Spleen (tissue), 11 donors: ENCODE measurements around the gene AKAP13. TPM values are rescaled to one million over a fixed set of nuclear protein-coding genes. Genes with fewer than 3 reads are reported as not detected.

ENCODE experiments used
- DNase-seq: peaks from one replicate; pipeline ENCODE4 v3.0.0-alpha.2; 2020
- H3K27ac ChIP-seq, 8 donors: fragments of 200-600 bp; sonication (generic) in 7 of 8; 1 replicate in 4 of 8; 2 replicates in 4 of 8; pipeline versions ENCODE4 v1.5.0 to v1.8.0; 2016 to 2021; ENCODE audit warnings: inconsistent platforms in 4 of 8, mild to moderate bottlenecking in 4 of 8, moderate library complexity in 1 of 8
- H3K27me3 ChIP-seq, 7 donors: fragments of 200-600 bp; sonication (generic) in 6 of 7; replicated peaks in 1 of 7; 1 replicate in 4 of 7; 2 replicates in 3 of 7; pipeline versions ENCODE4 v1.5.0 to v1.8.0; 2016 to 2021; ENCODE audit warnings: inconsistent platforms in 3 of 7, mild to moderate bottlenecking in 1 of 7
- H3K36me3 ChIP-seq, 6 donors: fragments of 200-600 bp; sonication (generic) in 5 of 6; 1 replicate in 4 of 6; 2 replicates in 2 of 6; pipeline versions ENCODE4 v1.5.0 to v1.8.0; 2016 to 2021; ENCODE audit warnings: inconsistent platforms in 2 of 6
- H3K4me1 ChIP-seq, 6 donors: fragments of 200-600 bp; sonication (generic) in 5 of 6; 1 replicate in 3 of 6; 2 replicates in 3 of 6; pipeline versions ENCODE4 v1.5.0 to v1.8.0; 2016 to 2021; ENCODE audit warnings: inconsistent platforms in 3 of 6
- H3K4me3 ChIP-seq, 8 donors: fragments of 200-600 bp; sonication (generic) in 7 of 8; 1 replicate in 4 of 8; 2 replicates in 4 of 8; pipeline versions ENCODE4 v1.5.0 to v1.8.0; 2016 to 2021; ENCODE audit warnings: inconsistent platforms in 4 of 8, mild to moderate bottlenecking in 4 of 8, moderate library complexity in 2 of 8
- H3K9me3 ChIP-seq, 8 donors: fragments of 200-600 bp; sonication (generic) in 7 of 8; 1 replicate in 4 of 8; 2 replicates in 4 of 8; pipeline versions ENCODE4 v1.5.0 to v1.8.0; 2016 to 2021; ENCODE audit warnings: inconsistent platforms in 4 of 8
- CTCF ChIP-seq, 11 experiments: fragments of 200-600 bp in 7 of 11; fragments of 450-650 bp in 4 of 11; sonication (generic) in 4 of 11; IDR thresholded peaks in 8 of 11; conservative IDR thresholded peaks in 3 of 11; 1 replicate in 7 of 11; 2 replicates in 4 of 11; pipeline versions ENCODE4 v1.4.0 to v1.8.0; 2016 to 2021; ENCODE audit warnings: antibody characterized with exemption in 11 of 11, inconsistent platforms in 4 of 11, mild to moderate bottlenecking in 1 of 11
- POLR2A ChIP-seq, 3 donors: fragments of 450-650 bp; IDR thresholded peaks; one replicate each; pipeline ENCODE4 v1.5.1; 2017; ENCODE audit warnings: antibody characterized with exemption in 3 of 3, mild to moderate bottlenecking in 1 of 3
- POLR2AphosphoS5 ChIP-seq, 3 donors: sonication (generic); formaldehyde crosslinking; IDR thresholded peaks; one replicate each; pipeline ENCODE4 v1.5.1; 2017; ENCODE audit warnings: antibody characterized with exemption in 3 of 3
- WGBS, 5 donors: extraction: QIAGEN DNeasy Blood & Tissue Kit in 3 of 5; methylation state at CpG; one replicate each; pipeline versions ENCODE4 v1.1.5 to v1.1.7; 2013 to 2018; 5-methylcytosine and 5-hydroxymethylcytosine counted together
- intact Hi-C: fragments of 100-400 bp; cut with DNase I; formaldehyde crosslinking; loops from one replicate; pipeline ENCODE4 v1.15.0; 2023; ENCODE audit warnings: low total_unique reads
- polyA plus RNA-seq, 3 donors: library from polyadenylated mRNA; stranded (reverse); fragments of 200-250 nt; gene quantifications; one replicate each; pipeline ENCODE4 v1.2.1, GENCODE V29; 2013
- total RNA-seq, 7 donors: library from RNA; depleted of rRNA in 3 of 7; stranded (reverse); fragments of >200 nt in 3 of 7; fragmentation: NEBNext Ultra II Directional in 4 of 7; extraction: Animal tissue kit (Norgen Biotek cat#: 25700) in 4 of 7; gene quantifications; one replicate each; pipeline versions ENCODE4 v1.1.0 to v1.2.1, GENCODE V29; 2016 to 2021
- donor health status: healthy with polysubstance abuse.
- donor health status: DM: no; HTN: no; CAD: no; lungs with moderate emphysema.
- donor health status: DM: no; HTN: no; CAD: no.
- donor health status: Bipolar disorder and iron deficiency.
- donor health status: healthy.
- donor health status: DM: no; HTN: no; CAD: no.
- donor health status: DM: yes; HTN: yes; CAD: no.

The AKAP13 gene
- total and polyA plus RNA-seq, 10 donors = 35.4 to 413 (median 260) TPM

GRCh38 chr15:85558848-85559247 lies 178.4 kb downstream of the AKAP13 start:
- no peak overlapping the region for H3K4me3 ChIP-seq

GRCh38 chr15:85559530-85559929 lies 179.1 kb downstream of the AKAP13 start:
- Histone ChIP-seq H3K9me3 (no peaks in the 10 kb centered on the region), H3K27me3 (no peaks in the 10 kb centered on the region), H3K4me3 (no peak overlapping the region), H3K4me1 (peaks cover 0 to 91% (median 38%) of the 10 kb centered on the region in 6 donors), H3K27ac (peak overlapping the region in 4 of 8 donors; percentile 23 to 46 (median 43)), H3K36me3 (peaks cover 0 to 34% (median 0%) of the 10 kb centered on the region in 6 donors)
- intact Hi-C loops = no loop called here
- no peak for DNase-seq
- 92 to 96% (median 94%) methylated on average over 7 of the region's 7 CpGs for WGBS, 5 donors
- TF ChIP-seq CTCF (IDR thresholded peaks at IDR 0.05 in 8 of 11, conservative IDR thresholded peaks at IDR 0.05 in 3 of 11) = no peak
- no peak for TF ChIP-seq POLR2AphosphoS5 (IDR thresholded peaks at IDR 0.05)
- TF ChIP-seq POLR2A (IDR thresholded peaks at IDR 0.05) = no peak

More at GRCh38 chr15:85558848-85559247, 178.4 kb downstream of the AKAP13 start:
- Histone ChIP-seq H3K36me3 (peaks cover 0 to 34% (median 0%) of the 10 kb centered on the region in 6 donors), H3K4me1 (peaks cover 0 to 91% (median 38%) of the 10 kb centered on the region in 6 donors), H3K27me3 (no peaks in the 10 kb centered on the region), H3K9me3 (no peaks in the 10 kb centered on the region), H3K27ac (peak overlapping the region in 4 of 8 donors; percentile 23 to 46 (median 43))
- no peak for TF ChIP-seq CTCF (IDR thresholded peaks at IDR 0.05 in 8 of 11, conservative IDR thresholded peaks at IDR 0.05 in 3 of 11)
- TF ChIP-seq POLR2AphosphoS5 (IDR thresholded peaks at IDR 0.05) = no peak
- DNase-seq = no peak
- intact Hi-C loops = no loop called here
- WGBS, 5 donors = 39 to 63% (median 50%) methylated on average over 5 of the region's 5 CpGs

- H3K4me1 ChIP-seq = peaks cover 0 to 72% (median 20%) of the 10 kb centered on the region in 6 donors
- WGBS, 5 donors = 93 to 98% (median 97%) methylated on average over 6 of the region's 6 CpGs
- no peak for DNase-seq
- no peaks in the 10 kb centered on the region for H3K27me3 ChIP-seq
- TF ChIP-seq POLR2A (IDR thresholded peaks at IDR 0.05) (no peak), CTCF (IDR thresholded peaks at IDR 0.05 in 8 of 11, conservative IDR thresholded peaks at IDR 0.05 in 3 of 11) (no peak), POLR2AphosphoS5 (IDR thresholded peaks at IDR 0.05) (no peak)
- no peaks in the 10 kb centered on the region for H3K9me3 ChIP-seq
- intact Hi-C loops = no loop called here
- H3K4me3 ChIP-seq = no peak overlapping the region
- H3K36me3 ChIP-seq = peaks cover 0 to 32% (median 0%) of the 10 kb centered on the region in 6 donors
- peak overlapping the region in 1 of 8 donors; percentile 24 for H3K27ac ChIP-seq
Measured at GRCh38 chr15:85562824-85563223, 182.4 kb downstream of the AKAP13 start.

GRCh38 chr15:85563328-85563727 lies 182.9 kb downstream of the AKAP13 start:
- peaks cover 0 to 72% (median 20%) of the 10 kb centered on the region in 6 donors for H3K4me1 ChIP-seq
- no peak for DNase-seq

More at GRCh38 chr15:85563328-85563727, 182.9 kb downstream of the AKAP13 start:
- Histone ChIP-seq H3K27me3 (no peaks in the 10 kb centered on the region), H3K9me3 (no peaks in the 10 kb centered on the region), H3K27ac (peak overlapping the region in 2 of 8 donors; percentile 4 to 24), H3K36me3 (peaks cover 0 to 30% (median 0%) of the 10 kb centered on the region in 6 donors), H3K4me3 (no peak overlapping the region)
- intact Hi-C loops = no loop called here
- WGBS, 5 donors = 56 to 77% (median 63%) methylated on average over 3 of the region's 3 CpGs
- no peak for TF ChIP-seq POLR2A (IDR thresholded peaks at IDR 0.05)
